ENCODE measurements around the gene SRD5A3. TPM values are rescaled to one million over a fixed set of nuclear protein-coding genes. Genes with fewer than 3 reads are reported as not detected.
"Not testable (repeated sequence)": the region's sequence is repeated elsewhere in the genome, so short reads cannot be mapped to it uniquely, and the experiment has no call there.

Gene SRD5A3
- total and polyA plus RNA-seq, 8 donors, result 12.1 to 31.3 (median 15.7) TPM

DNA sequence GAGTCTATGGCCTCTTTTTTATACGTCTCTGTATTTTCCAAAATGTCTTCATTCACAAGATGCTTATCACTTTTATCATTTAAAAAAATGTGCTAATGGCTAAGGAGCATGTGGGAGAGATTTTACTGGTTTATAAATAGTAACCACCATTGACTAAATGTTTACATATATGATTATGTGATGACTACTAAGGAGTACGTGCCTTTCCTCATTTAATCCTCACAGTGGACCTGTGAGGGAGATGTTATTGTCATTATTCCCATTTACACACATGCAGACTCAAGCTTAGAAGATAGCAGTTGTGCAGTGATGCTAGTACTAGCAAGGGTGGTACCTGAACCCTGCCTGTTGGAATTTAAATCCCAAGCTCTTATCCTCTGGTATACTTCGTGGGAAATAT, 2.4 kb downstream of the SRD5A3 start:
- Histone ChIP-seq H3K36me3 (no peaks in the 10 kb centered on the region), H3K4me3 (no peak overlapping the region), H3K9me3 (no peaks in the 10 kb centered on the region), H3K27ac (no peak overlapping the region), H3K27me3 (no peaks in the 10 kb centered on the region), H3K4me1 (peaks cover 11 to 29% of the 10 kb centered on the region in 2 donors)
- TF ChIP-seq CTCF (IDR thresholded peaks at IDR 0.05), result no peak
- no peak for DNase-seq
- no peak for ATAC-seq
- intact Hi-C loops (cut with DNase I), result loop anchor here in 1 of 2 donors (10.0 kb wide), 1 partner anchor 196 kb away; the partner anchor contains the start of gene CLOCK

DNA sequence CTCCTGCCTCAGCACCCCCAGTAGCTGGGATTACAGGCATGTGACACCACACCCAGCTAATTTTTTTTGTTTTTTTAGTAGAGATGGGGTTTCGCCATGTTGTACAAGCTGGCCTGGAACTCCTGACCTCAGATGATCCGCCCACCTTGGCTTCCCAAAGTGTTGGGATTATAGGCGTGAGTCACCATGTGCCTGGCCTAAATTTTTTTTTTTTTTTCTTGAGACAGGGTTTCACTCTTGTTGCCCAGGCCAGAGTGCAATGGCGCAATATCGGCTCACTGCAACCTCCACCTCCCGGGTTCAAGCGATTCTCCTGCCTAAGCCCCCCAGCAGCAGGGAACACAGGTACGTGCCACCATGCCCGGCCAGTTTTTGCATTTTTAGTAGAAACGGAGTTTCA, 4.8 kb downstream of the SRD5A3 start:
- ATAC-seq; H3K36me3 ChIP-seq; H3K4me3 ChIP-seq; H3K27me3 ChIP-seq; H3K27ac ChIP-seq; intact Hi-C loops (cut with DNase I); DNase-seq; H3K9me3 ChIP-seq: not testable (repeated sequence)
- peaks cover 11 to 25% of the 10 kb centered on the region in 2 donors for H3K4me1 ChIP-seq

GRCh38 chr4:55351824-55352223, 5.8 kb downstream of the SRD5A3 start:
- intact Hi-C loops (cut with DNase I), result no loop called here
- Histone ChIP-seq H3K36me3 (no peaks in the 10 kb centered on the region), H3K27me3 (no peaks in the 10 kb centered on the region), H3K27ac (no peak overlapping the region), H3K4me1 (peaks cover 13 to 22% of the 10 kb centered on the region in 2 donors), H3K4me3 (no peak overlapping the region), H3K9me3 (no peaks in the 10 kb centered on the region)
- no peak for TF ChIP-seq CTCF (IDR thresholded peaks at IDR 0.05)
- ATAC-seq (peak; percentile 23), DNase-seq (no peak)

GRCh38 chr4:55352726-55353125, 6.7 kb downstream of the SRD5A3 start:
- H3K36me3 ChIP-seq, result no peaks in the 10 kb centered on the region

DNA sequence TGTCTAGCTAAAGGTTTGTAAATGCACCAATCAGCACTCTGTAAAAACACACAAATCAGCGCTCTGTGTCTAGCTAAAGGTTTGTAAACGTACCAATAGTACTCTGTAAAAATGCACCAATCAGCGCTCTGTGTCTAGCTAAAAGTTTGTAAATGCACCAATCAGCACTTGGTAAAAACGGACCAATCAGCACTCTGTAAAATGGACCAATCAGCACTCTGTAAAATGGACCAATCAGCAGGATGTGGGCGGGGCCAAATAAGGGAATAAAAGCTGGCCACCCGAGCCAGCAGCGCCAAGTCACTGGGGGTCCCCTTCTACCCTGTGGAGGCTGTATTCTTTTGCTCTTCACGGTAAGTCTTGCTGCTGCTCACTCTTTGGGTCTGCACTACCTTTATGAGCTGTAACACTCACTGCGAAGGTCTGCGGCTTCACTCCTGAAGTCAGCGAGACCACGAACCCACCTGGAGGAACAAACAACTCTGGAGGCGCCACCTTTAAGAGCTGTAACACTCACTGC, 7.2 kb downstream of the SRD5A3 start:
- DNase-seq; H3K27ac ChIP-seq; intact Hi-C loops (cut with DNase I); H3K9me3 ChIP-seq; H3K4me3 ChIP-seq; H3K36me3 ChIP-seq; ATAC-seq; H3K27me3 ChIP-seq: not testable (repeated sequence)
- peaks cover 7 to 18% of the 10 kb centered on the region in 2 donors for H3K4me1 ChIP-seq

More at GRCh38 chr4:55352726-55353125, 6.7 kb downstream of the SRD5A3 start:
- intact Hi-C loops (cut with DNase I), result no loop called here
- Histone ChIP-seq H3K9me3 (no peaks in the 10 kb centered on the region), H3K4me1 (peaks cover 10 to 18% of the 10 kb centered on the region in 2 donors), H3K4me3 (no peak overlapping the region), H3K27me3 (no peaks in the 10 kb centered on the region), H3K27ac (no peak overlapping the region)
- ATAC-seq (no peak), DNase-seq (no peak)
- TF ChIP-seq CTCF (IDR thresholded peaks at IDR 0.05), result no peak

DNA sequence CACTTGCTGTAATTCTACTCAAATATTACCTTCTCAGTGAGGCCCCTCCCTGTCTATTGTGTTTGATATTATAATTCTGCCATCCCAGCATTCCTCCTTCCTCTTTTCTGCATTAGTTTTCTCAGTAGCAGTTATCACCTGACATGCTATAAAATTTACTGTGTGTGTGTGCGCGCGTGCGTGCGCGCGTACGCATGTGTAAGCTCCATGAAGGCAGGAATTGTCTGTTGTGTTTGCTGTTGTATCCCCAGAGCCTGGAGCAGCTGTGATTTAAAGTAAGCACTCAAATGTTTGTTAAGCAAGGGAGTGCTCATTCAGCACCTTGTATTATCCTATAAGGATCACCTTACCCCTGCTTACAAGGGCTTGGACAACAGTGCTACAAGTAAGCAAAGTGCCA, 8.6 kb downstream of the SRD5A3 start:
- no peak overlapping the region for H3K27ac ChIP-seq
- intact Hi-C loops (cut with DNase I), result no loop called here
- no peak for TF ChIP-seq CTCF (IDR thresholded peaks at IDR 0.05)

More for the DNA sequence above, 8.6 kb downstream of the SRD5A3 start:
- ATAC-seq, result no peak
- no peak overlapping the region for H3K4me3 ChIP-seq
- no peaks in the 10 kb centered on the region for H3K9me3 ChIP-seq
- no peaks in the 10 kb centered on the region for H3K27me3 ChIP-seq
- no peak for DNase-seq
- peaks cover 12 to 25% of the 10 kb centered on the region in 2 donors for H3K4me1 ChIP-seq
- no peaks in the 10 kb centered on the region for H3K36me3 ChIP-seq
